A549 (cell line): ENCODE measurements around the gene RCC1.

Experiments
- CTCF ChIP-seq: fragments of >200 bp; sonication (Bioruptor Twin); formaldehyde crosslinking; IDR thresholded peaks from 3 replicates; pipeline ENCODE4 v1.5.1; 2016
- POLR2A ChIP-seq: IDR thresholded peaks from 2 replicates; pipeline ENCODE4 v1.6.1; 2012; ENCODE audit warnings: mild to moderate bottlenecking, low read length

DNA sequence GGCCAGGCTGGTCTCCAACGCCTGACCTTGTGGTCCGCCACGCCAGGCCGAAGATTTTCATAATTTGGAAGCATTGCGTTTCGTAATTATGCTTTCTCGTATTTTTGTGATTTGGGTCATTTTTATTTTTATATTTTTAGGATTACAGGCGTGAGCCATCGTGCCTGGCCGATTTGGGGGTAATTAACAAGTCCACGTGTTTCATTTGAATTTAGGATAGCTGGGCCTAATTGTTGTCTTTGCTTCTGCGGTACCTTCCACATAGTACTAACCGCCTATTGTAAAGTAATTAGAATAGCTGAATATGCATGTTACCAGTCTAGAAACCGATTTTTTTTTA, 1.0 kb downstream of the RCC1 start:
- TF ChIP-seq POLR2A: no peak
- no peak for TF ChIP-seq CTCF
